Inflammatory macrophage treated with lipopolysaccharide for 1 hour (primary cell): Measurements from ENCODE around the gene ARPC5L.
"Not testable (repeated sequence)": the region's sequence is repeated elsewhere in the genome, so short reads cannot be mapped to it uniquely, and the experiment has no call there.

ENCODE experiments used
- DNase-seq, 2 donors: peaks; one replicate each; pipeline ENCODE4 v3.0.0-alpha.2; 2020 to 2022

ARPC5L gene

GRCh38 chr9:124841075-124841821 lies 20.7 kb upstream of the ARPC5L start:
- DNase-seq: no peak

- no peak for DNase-seq
Observed at GRCh38 chr9:124843456-124844034, 18.4 kb upstream of the ARPC5L start.

- DNase-seq: no peak
Observed at GRCh38 chr9:124844291-124844690, 17.6 kb upstream of the ARPC5L start.

GRCh38 chr9:124846467-124846866 lies 15.5 kb upstream of the ARPC5L start:
- DNase-seq: not testable (repeated sequence)

GRCh38 chr9:124846969-124847368 lies 15.0 kb upstream of the ARPC5L start:
- DNase-seq: no peak

GRCh38 chr9:124849801-124850200 lies 12.1 kb upstream of the ARPC5L start:
- DNase-seq: no peak

GRCh38 chr9:124852121-124852828 lies 9.7 kb upstream of the ARPC5L start:
- no peak for DNase-seq

- peak; percentile 75 to 81 for DNase-seq
Observed at GRCh38 chr9:124852829-124853531, 8.9 kb upstream of the ARPC5L start, which contains the start of gene WDR38. TSS of gene WDR38 (plus strand) at chr9:124853460. CDS start at chr9:124853532, 72 bp downstream.

- no peak for DNase-seq
Observed at GRCh38 chr9:124853605-124854143, 8.3 kb upstream of the ARPC5L start.

- DNase-seq: no peak
Observed at GRCh38 chr9:124854161-124854560, 7.8 kb upstream of the ARPC5L start.

GRCh38 chr9:124854822-124855221 lies 7.1 kb upstream of the ARPC5L start:
- DNase-seq: no peak

- DNase-seq: no peak
Observed at GRCh38 chr9:124855566-124855943, 6.4 kb upstream of the ARPC5L start.

- DNase-seq: no peak
Observed at GRCh38 chr9:124855944-124856765, 5.8 kb upstream of the ARPC5L start.

GRCh38 chr9:124857533-124858162 lies 4.3 kb upstream of the ARPC5L start:
- no peak for DNase-seq

GRCh38 chr9:124858330-124859046 lies 3.4 kb upstream of the ARPC5L start:
- DNase-seq: no peak

- no peak for DNase-seq
Observed at GRCh38 chr9:124859803-124860581, 1.9 kb upstream of the ARPC5L start.

- DNase-seq: no peak
Observed at GRCh38 chr9:124860582-124861341, 1.2 kb upstream of the ARPC5L start.

GRCh38 chr9:124863371-124863871 lies 1.5 kb downstream of the ARPC5L start:
- DNase-seq: no peak
